HG02642 (cell line): ENCODE measurements around the gene PALS1.
"Not testable (repeated sequence)": the region's sequence is repeated elsewhere in the genome, so short reads cannot be mapped to it uniquely, and the experiment has no call there.

ENCODE experiments used
- ATAC-seq: cut with Tn5 transposase; IDR thresholded peaks from one replicate; pipeline ENCODE4 v1.9.1; 2021; ENCODE audit warnings: mild to moderate bottlenecking; ENCODE audit not compliant: unreplicated experiment, poor library complexity

PALS1 gene

GRCh38 chr14:67253076-67253635 lies 11.9 kb downstream of the PALS1 start:
- ATAC-seq = no peak

- ATAC-seq = no peak
Observed at GRCh38 chr14:67257906-67258305, 16.7 kb downstream of the PALS1 start.

- no peak for ATAC-seq
Observed at GRCh38 chr14:67260965-67261364, 19.7 kb downstream of the PALS1 start.

- no peak for ATAC-seq
Observed at GRCh38 chr14:67263499-67264149, 22.4 kb downstream of the PALS1 start.

- ATAC-seq = no peak
Observed at GRCh38 chr14:67265131-67265530, 23.9 kb downstream of the PALS1 start.

- no peak for ATAC-seq
Observed at GRCh38 chr14:67267576-67268328, 26.5 kb downstream of the PALS1 start.

GRCh38 chr14:67268426-67269150 lies 27.4 kb downstream of the PALS1 start:
- no peak for ATAC-seq

GRCh38 chr14:67269298-67270060 lies 28.2 kb downstream of the PALS1 start:
- no peak for ATAC-seq

- no peak for ATAC-seq
Observed at GRCh38 chr14:67270145-67270753, 29.0 kb downstream of the PALS1 start.

- no peak for ATAC-seq
Observed at GRCh38 chr14:67270933-67271332, 29.7 kb downstream of the PALS1 start.

GRCh38 chr14:67273281-67273680 lies 32.0 kb downstream of the PALS1 start:
- not testable (repeated sequence) for ATAC-seq

GRCh38 chr14:67276131-67276530 lies 34.9 kb downstream of the PALS1 start:
- no peak for ATAC-seq

- ATAC-seq = no peak
Observed at GRCh38 chr14:67280506-67280905, 39.3 kb downstream of the PALS1 start.

GRCh38 chr14:67285876-67286452 lies 44.7 kb downstream of the PALS1 start:
- no peak for ATAC-seq
